Transverse colon (tissue), 4 donors: Measurements from ENCODE around the gene CAPRIN1. TPM values are rescaled to one million over a fixed set of nuclear protein-coding genes. Genes with fewer than 3 reads are reported as not detected.
A peak's percentile ranks its signal among the peaks of the same experiment; 100 is the strongest.

Source experiments
- DNase-seq: peaks from one replicate; pipeline ENCODE4 v3.0.0-alpha.2; 2019
- H3K27ac ChIP-seq, 4 donors: fragments of 200-600 bp; sonication (generic); 2 replicates each; pipeline ENCODE4 v1.5.1; 2016 to 2018; ENCODE audit warnings: inconsistent platforms in 4 of 4
- H3K27me3 ChIP-seq: fragments of 200-600 bp; sonication (generic); 2 replicates; pipeline ENCODE4 v1.5.1; 2017; ENCODE audit warnings: inconsistent platforms
- H3K36me3 ChIP-seq, 4 donors: fragments of 200-600 bp; sonication (generic); 2 replicates each; pipeline ENCODE4 v1.5.1; 2017 to 2019; ENCODE audit warnings: inconsistent platforms in 4 of 4
- H3K4me1 ChIP-seq, 4 donors: fragments of 200-600 bp; sonication (generic); 2 replicates each; pipeline ENCODE4 v1.5.1; 2017 to 2020; ENCODE audit warnings: inconsistent platforms in 4 of 4
- H3K4me3 ChIP-seq, 4 donors: fragments of 200-600 bp; sonication (generic); 1 replicate in 1 of 4; 2 replicates in 3 of 4; pipeline versions ENCODE4 v1.5.1 to v1.6.1; 2017 to 2019; ENCODE audit warnings: inconsistent platforms in 4 of 4
- H3K9me3 ChIP-seq, 2 donors: fragments of 200-600 bp; sonication (generic); 2 replicates each; pipeline ENCODE4 v1.5.1; 2017 to 2019; ENCODE audit warnings: inconsistent platforms in 2 of 2
- EP300 ChIP-seq: sonication (generic); formaldehyde crosslinking; IDR thresholded peaks from one replicate; pipeline ENCODE4 v1.6.1; 2017; ENCODE audit warnings: antibody characterized with exemption, low read depth
- POLR2A ChIP-seq: fragments of 450-650 bp; IDR thresholded peaks from one replicate; pipeline ENCODE4 v1.6.1; 2016; ENCODE audit warnings: antibody characterized with exemption, mild to moderate bottlenecking, moderate library complexity
- POLR2AphosphoS5 ChIP-seq, 3 donors: sonication (generic); formaldehyde crosslinking; IDR thresholded peaks; one replicate each; pipeline ENCODE4 v1.6.1; 2016; ENCODE audit warnings: antibody characterized with exemption in 3 of 3
- WGBS, 2 donors: methylation state at CpG; one replicate each; pipeline ENCODE4 v1.1.5; 2018; ENCODE audit warnings: low coverage in 1 of 2; 5-methylcytosine and 5-hydroxymethylcytosine counted together
- in situ Hi-C, 4 donors: fragments of 200-750 bp; cut with MboI; loops; one replicate each; pipeline versions ENCODE4 v1.15.0 to v1.15.1; 2017; ENCODE audit warnings: low sequenced_read_pairs in 3 of 4, low pct_ligation_motif_present in 1 of 4, low pct_unique_long_range_greater_than_20kb in 1 of 4
- intact Hi-C: fragments of 100-400 bp; cut with DNase I; formaldehyde crosslinking; loops from one replicate; pipeline ENCODE4 v1.15.1; 2023; ENCODE audit warnings: low total_unique reads
- total RNA-seq, 4 donors: library from RNA; depleted of rRNA; stranded (reverse); fragments of >200 nt; gene quantifications; one replicate each; pipeline ENCODE4 v1.1.0, GENCODE V29; 2016
- TF ChIP-seq, protein P1 (sequence below), 5 experiments: fragments of 200-600 bp in 3 of 5; fragments of 450-650 bp in 2 of 5; sonication (generic) in 3 of 5; IDR thresholded peaks; 1 replicate in 2 of 5; 2 replicates in 3 of 5; pipeline ENCODE4 v1.5.1; 2016 to 2017; ENCODE audit warnings: antibody characterized with exemption in 5 of 5, inconsistent platforms in 3 of 5, mild to moderate bottlenecking in 2 of 5, moderate library complexity in 1 of 5

CAPRIN1 gene
- total RNA-seq, 4 donors from 2014 or later: 129 to 163 (median 152) TPM

GRCh38 chr11:34012734-34013133, 38.8 kb upstream of the CAPRIN1 start:
- Histone ChIP-seq H3K4me3 (no peak overlapping the region), H3K4me1 (peaks cover 0 to 5% (median 0%) of the 10 kb centered on the region in 4 donors), H3K9me3 (no peaks in the 10 kb centered on the region), H3K36me3 (no peaks in the 10 kb centered on the region), H3K27ac (no peak overlapping the region), H3K27me3 (no peaks in the 10 kb centered on the region)
- intact Hi-C loops (no loop called here), in situ Hi-C loops (no loop called here)
- 100% methylated on average over 1 of the region's 1 CpG for WGBS, 2 donors
- TF ChIP-seq, protein P1, sequence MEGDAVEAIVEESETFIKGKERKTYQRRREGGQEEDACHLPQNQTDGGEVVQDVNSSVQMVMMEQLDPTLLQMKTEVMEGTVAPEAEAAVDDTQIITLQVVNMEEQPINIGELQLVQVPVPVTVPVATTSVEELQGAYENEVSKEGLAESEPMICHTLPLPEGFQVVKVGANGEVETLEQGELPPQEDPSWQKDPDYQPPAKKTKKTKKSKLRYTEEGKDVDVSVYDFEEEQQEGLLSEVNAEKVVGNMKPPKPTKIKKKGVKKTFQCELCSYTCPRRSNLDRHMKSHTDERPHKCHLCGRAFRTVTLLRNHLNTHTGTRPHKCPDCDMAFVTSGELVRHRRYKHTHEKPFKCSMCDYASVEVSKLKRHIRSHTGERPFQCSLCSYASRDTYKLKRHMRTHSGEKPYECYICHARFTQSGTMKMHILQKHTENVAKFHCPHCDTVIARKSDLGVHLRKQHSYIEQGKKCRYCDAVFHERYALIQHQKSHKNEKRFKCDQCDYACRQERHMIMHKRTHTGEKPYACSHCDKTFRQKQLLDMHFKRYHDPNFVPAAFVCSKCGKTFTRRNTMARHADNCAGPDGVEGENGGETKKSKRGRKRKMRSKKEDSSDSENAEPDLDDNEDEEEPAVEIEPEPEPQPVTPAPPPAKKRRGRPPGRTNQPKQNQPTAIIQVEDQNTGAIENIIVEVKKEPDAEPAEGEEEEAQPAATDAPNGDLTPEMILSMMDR (IDR thresholded peaks at IDR 0.05): no peak
- TF ChIP-seq POLR2AphosphoS5 (IDR thresholded peaks at IDR 0.05) (no peak), EP300 (no peak), POLR2A (no peak)
- no peak for DNase-seq

GRCh38 chr11:34013898-34014571, 37.5 kb upstream of the CAPRIN1 start:
- no peak for DNase-seq

DNA sequence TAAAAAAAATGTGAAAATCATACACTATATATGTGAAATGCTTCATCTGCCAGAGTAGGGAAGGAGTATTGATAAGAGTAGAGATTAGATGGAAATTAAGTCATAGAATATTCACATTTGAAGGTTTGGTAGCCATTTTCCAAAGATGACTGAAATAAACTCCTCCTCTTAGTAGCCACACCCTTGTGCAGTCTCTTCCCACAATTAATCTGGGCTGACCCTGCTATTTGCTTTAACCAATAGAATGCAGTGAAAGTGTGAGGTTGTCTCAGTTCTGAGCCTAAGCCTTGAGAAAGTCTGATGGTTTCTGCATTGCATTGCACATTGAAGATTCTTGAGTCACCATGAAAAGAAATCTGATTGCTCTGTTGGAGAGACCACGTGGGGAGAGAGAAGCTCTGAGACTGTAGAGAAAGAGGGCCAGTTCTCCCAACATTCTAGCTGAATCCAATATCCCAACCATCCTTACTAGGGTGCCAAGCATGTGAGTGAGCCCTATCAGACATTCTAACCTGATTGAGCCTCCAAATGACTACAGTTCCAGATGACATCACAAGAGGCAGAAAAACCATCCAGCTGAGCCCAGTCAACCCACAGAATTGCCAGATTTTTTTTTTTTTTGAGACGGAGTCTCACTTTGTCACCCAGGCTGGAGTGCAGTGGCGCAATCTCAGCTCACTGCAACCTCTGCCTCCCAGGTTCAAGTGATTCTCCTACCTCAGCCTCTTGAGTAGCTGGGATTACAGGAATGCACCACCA, 29.4 kb upstream of the CAPRIN1 start:
- Histone ChIP-seq H3K9me3 (no peaks in the 10 kb centered on the region), H3K27ac (no peak overlapping the region), H3K4me3 (no peak overlapping the region), H3K4me1 (no peaks in the 10 kb centered on the region), H3K27me3 (no peaks in the 10 kb centered on the region), H3K36me3 (no peaks in the 10 kb centered on the region)
- intact Hi-C loops: no loop called here
- in situ Hi-C loops: no loop called here
- DNase-seq: no peak
- TF ChIP-seq, protein P1 (IDR thresholded peaks at IDR 0.05): no peak
- TF ChIP-seq POLR2AphosphoS5 (IDR thresholded peaks at IDR 0.05): no peak
- TF ChIP-seq POLR2A: no peak
- TF ChIP-seq EP300: no peak
- 92 to 100% methylated on average over 2 to 3 of the region's 3 CpGs for WGBS, 2 donors

More at GRCh38 chr11:34013898-34014571, 37.5 kb upstream of the CAPRIN1 start:
- Histone ChIP-seq H3K27me3 (no peaks in the 10 kb centered on the region), H3K27ac (peak overlapping the region in 3 of 4 donors; percentile 55 to 62 (median 57)), H3K9me3 (no peaks in the 10 kb centered on the region), H3K4me3 (no peak overlapping the region), H3K36me3 (no peaks in the 10 kb centered on the region), H3K4me1 (peaks cover 0 to 5% (median 0%) of the 10 kb centered on the region in 4 donors)
- TF ChIP-seq EP300 (no peak), POLR2A (no peak), POLR2AphosphoS5 (IDR thresholded peaks at IDR 0.05) (no peak)
- TF ChIP-seq, protein P1 (IDR thresholded peaks at IDR 0.05): no peak
- WGBS, 2 donors: 71% methylated on average over 4 of the region's 4 CpGs; no CpG with 5 or more reads in 1 of the 2 donors
- in situ Hi-C loops (no loop called here), intact Hi-C loops (no loop called here)

DNA sequence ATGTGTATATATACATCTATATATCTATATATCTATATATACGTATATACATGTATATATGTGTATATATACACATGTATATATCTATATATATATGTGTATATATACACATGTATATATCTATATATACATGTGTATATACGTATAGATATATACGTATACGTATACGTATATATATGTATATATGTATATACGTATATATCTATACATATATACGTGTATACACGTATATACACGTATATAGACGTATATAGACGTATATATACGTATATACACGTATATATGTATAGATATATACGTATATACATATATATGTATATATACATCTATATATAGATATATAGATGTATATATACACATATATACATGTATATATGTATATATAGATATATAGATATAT, 25.1 kb upstream of the CAPRIN1 start:
- H3K9me3 ChIP-seq: no peaks in the 10 kb centered on the region
- no peak overlapping the region for H3K27ac ChIP-seq
- no peaks in the 10 kb centered on the region for H3K27me3 ChIP-seq
- intact Hi-C loops: no loop called here
- in situ Hi-C loops: no loop called here
- no peaks in the 10 kb centered on the region for H3K36me3 ChIP-seq
- no peak for DNase-seq
- H3K4me3 ChIP-seq: no peak overlapping the region
- TF ChIP-seq POLR2AphosphoS5 (IDR thresholded peaks at IDR 0.05) (no peak), POLR2A (no peak), EP300 (no peak)
- TF ChIP-seq, protein P1 (IDR thresholded peaks at IDR 0.05): no peak
- peaks cover 0 to 27% (median 13%) of the 10 kb centered on the region in 4 donors for H3K4me1 ChIP-seq
- 79 to 88% methylated on average over 12 to 14 of the region's 14 CpGs for WGBS, 2 donors
